Heart left ventricle (tissue), 13 donors: ENCODE results near the gene SLC44A1.

Source experiments
- CTCF ChIP-seq, 12 donors: fragments of 200-600 bp; sonication (generic) in 4 of 12; IDR thresholded peaks; one replicate each; pipeline versions ENCODE4 v1.5.0 to v1.8.0; 2018 to 2022; ENCODE audit warnings: antibody characterized with exemption in 12 of 12, mild to moderate bottlenecking in 5 of 12
- POLR2A ChIP-seq, 2 donors: fragments of 450-650 bp; IDR thresholded peaks; one replicate each; pipeline ENCODE4 v1.6.1; 2017; ENCODE audit warnings: antibody characterized with exemption in 2 of 2, mild to moderate bottlenecking in 2 of 2, moderate library complexity in 2 of 2
- donor health status: ischemic (EF 13 %, LVEDD 7.1; RV severe dilation, severe dysfunction).
- donor health status: DM: no; HTN: yes; CAD: no.
- donor health status: DM: no; HTN: no; CAD: no.
- donor health status: ischemic (EF 25% LVEDD 6.9; RV normal size, moderate dysfunction).
- donor health status: ischemic (EF 25% LVEDD 5.7; RV mildly dilated, moderate dysfunction).
- donor health status: ischemic (EF 35%, LVEDD 5.7; RV mildly dilated, moderate dysfunction).
- donor health status: nonischemic (EF 11% LVEDD 7.7; RV severe dilation, severe dysfunction).
- donor health status: DM: yes; HTN: yes; CAD: no.
- donor health status: PGD.
- donor health status: ischemic (EF 29% LVEDD 5.4; RV normal size, mild dysfunction).
- donor health status: nonischemic (EF 23%, LVEDD 6.1; RV moderate dilation, normal function).

GRCh38 chr9:105255421-105255820 is 11.0 kb downstream of the SLC44A1 start:
- TF ChIP-seq POLR2A (IDR thresholded peaks at IDR 0.05): no peak
- no peak for TF ChIP-seq CTCF (IDR thresholded peaks at IDR 0.05)
